Aorta (tissue), 5 donors: ENCODE data around the gene CFAP20DC. TPM values are rescaled to one million over a fixed set of nuclear protein-coding genes. Genes with fewer than 3 reads are reported as not detected.
"Not testable (repeated sequence)": the region's sequence is repeated elsewhere in the genome, so short reads cannot be mapped to it uniquely, and the experiment has no call there.

Source experiments
- ATAC-seq: fragments of 200-7000 bp; cut with Tn5 transposase; one replicate; pipeline ENCODE4 v1.9.1; 2022; ENCODE audit warnings: moderate library complexity; ENCODE audit not compliant: low FRiP score
- DNase-seq, 2 donors: peaks; one replicate each; pipeline ENCODE4 v3.0.0-alpha.2; 2020
- H3K27ac ChIP-seq, 2 donors: one replicate each; pipeline ENCODE4 v1.5.1; 2013; ENCODE audit warnings: low read length in 2 of 2, mild to moderate bottlenecking in 2 of 2, moderate library complexity in 2 of 2, control low read depth in 1 of 2, inconsistent platforms in 1 of 2, low read depth in 1 of 2
- H3K27me3 ChIP-seq, 2 donors: one replicate each; pipeline ENCODE4 v1.6.1; 2013; ENCODE audit warnings: control low read depth in 1 of 2, low read length in 1 of 2, mild to moderate bottlenecking in 1 of 2, moderate library complexity in 1 of 2; ENCODE audit not compliant: insufficient read depth in 2 of 2, control insufficient read depth in 1 of 2
- H3K36me3 ChIP-seq, 2 donors: one replicate each; pipeline ENCODE4 v1.6.1; 2013; ENCODE audit warnings: control low read depth in 1 of 2, low read length in 1 of 2, mild to moderate bottlenecking in 1 of 2; ENCODE audit not compliant: insufficient read depth in 2 of 2, control insufficient read depth in 1 of 2
- H3K4me1 ChIP-seq, 2 donors: one replicate each; pipeline ENCODE4 v1.6.1; 2013; ENCODE audit warnings: low read length in 2 of 2, control low read depth in 1 of 2, mild to moderate bottlenecking in 1 of 2, moderate library complexity in 1 of 2; ENCODE audit not compliant: insufficient read depth in 2 of 2, control insufficient read depth in 1 of 2
- H3K4me3 ChIP-seq, 2 donors: one replicate each; pipeline ENCODE4 v1.5.1; 2013; ENCODE audit warnings: low read length in 2 of 2, control low read depth in 1 of 2, mild to moderate bottlenecking in 1 of 2
- H3K9me3 ChIP-seq: one replicate; pipeline ENCODE4 v1.6.1; 2013; ENCODE audit warnings: mild to moderate bottlenecking, low read length; ENCODE audit not compliant: control insufficient read depth
- WGBS, 2 donors: extraction: QIAGEN DNeasy Blood & Tissue Kit; methylation state at CpG; one replicate each; pipeline ENCODE4 v1.1.7; 2013; 5-methylcytosine and 5-hydroxymethylcytosine counted together
- intact Hi-C, 2 donors: fragments of 100-400 bp; cut with DNase I; formaldehyde crosslinking; loops; one replicate each; pipeline versions ENCODE4 v1.14.2 to v1.15.0; 2022
- polyA plus RNA-seq, 2 donors: library from polyadenylated mRNA; stranded (reverse); fragments of 200-250 nt; gene quantifications; one replicate each; pipeline ENCODE4 v1.2.3, GENCODE V29; 2013
- total RNA-seq, 2 donors: library from RNA; stranded (reverse); fragmentation: NEBNext Ultra II Directional; extraction: Animal tissue kit (Norgen Biotek cat#: 25700); gene quantifications; one replicate each; pipeline ENCODE4 v1.2.1, GENCODE V29; 2021
- donor health status: healthy with polysubstance abuse.
- donor health status: Bipolar disorder and iron deficiency.
- donor health status: DM: no; HTN: no; CAD: no.
- donor health status: DM: no; HTN: no; CAD: no.
- donor health status: DM: yes; HTN: yes; CAD: no.

Gene CFAP20DC
- total and polyA plus RNA-seq, 4 donors = 0.39 to 0.90 TPM; not detected in 2

GRCh38 chr3:58837856-58838255 lies 212.0 kb downstream of the CFAP20DC start:
- no peak overlapping the region for H3K27ac ChIP-seq
- H3K4me3 ChIP-seq = no peak overlapping the region
- H3K36me3 ChIP-seq = no peaks in the 10 kb centered on the region
- no peaks in the 10 kb centered on the region for H3K4me1 ChIP-seq
- H3K27me3 ChIP-seq = no peaks in the 10 kb centered on the region
- no peaks in the 10 kb centered on the region for H3K9me3 ChIP-seq
- DNase-seq (no peak), ATAC-seq (no peak)
- 66 to 77% methylated on average over 4 of the region's 4 CpGs for WGBS, 2 donors
- intact Hi-C loops = no loop called here

- 91% methylated on average over 3 of the region's 3 CpGs for WGBS, 2 donors
- Histone ChIP-seq H3K4me1 (no peaks in the 10 kb centered on the region), H3K36me3 (no peaks in the 10 kb centered on the region), H3K9me3 (no peaks in the 10 kb centered on the region), H3K4me3 (no peak overlapping the region), H3K27ac (no peak overlapping the region), H3K27me3 (no peaks in the 10 kb centered on the region)
- DNase-seq (no peak), ATAC-seq (no peak)
- intact Hi-C loops = no loop called here
These were observed 212.5 kb downstream of the CFAP20DC start for GRCh38 chr3:58837141-58837843.

DNA sequence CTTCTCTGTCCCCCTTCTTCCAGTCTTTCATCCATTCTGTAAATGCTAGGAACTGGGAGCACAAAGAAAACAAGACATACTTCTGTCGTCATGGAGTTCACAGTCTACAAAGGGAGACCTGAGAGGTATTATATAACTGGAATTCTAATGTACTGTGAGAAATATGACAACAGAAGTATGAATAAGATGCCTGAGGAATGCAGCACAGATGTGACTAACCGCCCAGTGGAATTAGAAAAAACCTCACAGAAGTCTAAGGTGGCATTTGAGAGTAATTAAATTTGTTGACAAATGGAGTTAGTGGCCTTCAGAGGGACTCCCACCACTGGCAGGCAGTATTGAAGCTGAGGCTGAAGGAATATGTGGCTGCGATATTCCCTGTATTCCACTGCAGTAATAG lies 214.7 kb downstream of the CFAP20DC start:
- intact Hi-C loops = no loop called here
- no peaks in the 10 kb centered on the region for H3K27me3 ChIP-seq
- H3K27ac ChIP-seq = no peak overlapping the region
- no peaks in the 10 kb centered on the region for H3K4me1 ChIP-seq
- H3K9me3 ChIP-seq = no peaks in the 10 kb centered on the region
- no peak overlapping the region for H3K4me3 ChIP-seq
- 75 to 77% methylated on average over 3 of the region's 3 CpGs for WGBS, 2 donors
- no peak for ATAC-seq
- DNase-seq = no peak
- H3K36me3 ChIP-seq = no peaks in the 10 kb centered on the region

GRCh38 chr3:58833491-58833890 lies 216.3 kb downstream of the CFAP20DC start:
- Histone ChIP-seq H3K27me3 (no peaks in the 10 kb centered on the region), H3K36me3 (no peaks in the 10 kb centered on the region), H3K4me3 (no peak overlapping the region), H3K9me3 (no peaks in the 10 kb centered on the region), H3K4me1 (no peaks in the 10 kb centered on the region), H3K27ac (no peak overlapping the region)
- 14 to 21% methylated on average over 1 of the region's 1 CpG for WGBS, 2 donors
- ATAC-seq (no peak), DNase-seq (no peak)
- intact Hi-C loops = no loop called here

DNA sequence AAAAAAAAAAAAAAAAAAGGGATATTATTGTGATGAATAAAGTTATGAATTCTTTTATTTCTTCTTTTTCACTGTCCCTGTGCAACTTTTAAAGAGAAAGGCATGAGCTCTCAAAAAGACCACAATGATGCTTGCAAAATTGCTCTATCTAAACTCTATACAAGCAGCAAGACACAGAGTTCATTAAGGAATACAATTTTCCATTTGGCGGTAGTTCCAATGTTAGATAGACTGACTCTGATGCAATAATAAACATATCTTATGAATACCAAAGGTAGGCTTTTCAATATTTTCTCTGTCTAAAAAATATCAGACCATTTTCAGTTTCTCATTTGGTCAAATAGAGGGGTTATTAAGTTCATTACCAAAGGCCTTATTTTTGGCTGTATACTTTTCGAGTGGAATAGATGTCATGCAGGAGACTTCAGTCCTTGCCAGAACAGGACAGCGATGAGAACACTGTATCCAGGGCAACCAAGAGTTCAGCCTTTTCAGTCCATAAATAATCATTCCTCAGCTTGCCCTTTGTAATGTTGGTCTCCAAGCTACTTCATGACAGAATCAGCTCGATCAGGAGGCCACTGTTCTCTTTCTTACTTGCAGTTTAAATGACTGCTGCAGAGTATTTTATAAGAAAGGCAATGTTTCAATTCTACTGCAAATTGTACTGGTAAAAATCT lies 220.4 kb downstream of the CFAP20DC start:
- no peak for DNase-seq
- H3K9me3 ChIP-seq = no peaks in the 10 kb centered on the region
- H3K4me3 ChIP-seq = no peak overlapping the region
- H3K36me3 ChIP-seq = no peaks in the 10 kb centered on the region
- H3K27me3 ChIP-seq = no peaks in the 10 kb centered on the region
- H3K27ac ChIP-seq = no peak overlapping the region
- H3K4me1 ChIP-seq = no peaks in the 10 kb centered on the region
- intact Hi-C loops = no loop called here
- 50 to 56% methylated on average over 4 of the region's 4 CpGs for WGBS, 2 donors
- ATAC-seq = no peak

- intact Hi-C loops = no loop called here
- Histone ChIP-seq H3K9me3 (no peaks in the 10 kb centered on the region), H3K27me3 (no peaks in the 10 kb centered on the region), H3K4me1 (no peaks in the 10 kb centered on the region), H3K27ac (no peak overlapping the region), H3K4me3 (no peak overlapping the region), H3K36me3 (no peaks in the 10 kb centered on the region)
- no peak for ATAC-seq
- 91 to 94% methylated on average over 1 of the region's 1 CpG for WGBS, 2 donors
- DNase-seq = no peak
These were observed 225.0 kb downstream of the CFAP20DC start for GRCh38 chr3:58824777-58825176.

DNA sequence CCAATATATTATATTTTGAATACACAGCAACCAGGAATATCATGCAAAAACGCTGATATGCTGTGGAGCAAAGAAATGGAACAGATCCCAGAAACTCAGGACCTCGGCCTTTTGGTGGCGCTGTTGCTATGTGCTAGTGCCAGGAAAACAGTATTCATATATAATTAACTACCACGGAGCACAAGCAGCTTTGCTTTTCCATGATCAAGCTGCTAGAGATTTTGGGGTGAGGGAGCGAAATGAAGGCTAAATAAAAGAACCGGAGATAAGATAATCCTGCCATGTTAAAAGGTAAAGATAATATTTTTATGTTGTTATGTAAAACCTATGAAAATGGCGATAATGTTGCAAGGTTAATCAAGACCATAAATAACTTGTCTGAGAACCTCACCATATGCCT lies 225.5 kb downstream of the CFAP20DC start:
- ATAC-seq = no peak
- WGBS, 2 donors = 9 to 10% methylated on average over 7 of the region's 7 CpGs
- H3K4me3 ChIP-seq = no peak overlapping the region

DNA sequence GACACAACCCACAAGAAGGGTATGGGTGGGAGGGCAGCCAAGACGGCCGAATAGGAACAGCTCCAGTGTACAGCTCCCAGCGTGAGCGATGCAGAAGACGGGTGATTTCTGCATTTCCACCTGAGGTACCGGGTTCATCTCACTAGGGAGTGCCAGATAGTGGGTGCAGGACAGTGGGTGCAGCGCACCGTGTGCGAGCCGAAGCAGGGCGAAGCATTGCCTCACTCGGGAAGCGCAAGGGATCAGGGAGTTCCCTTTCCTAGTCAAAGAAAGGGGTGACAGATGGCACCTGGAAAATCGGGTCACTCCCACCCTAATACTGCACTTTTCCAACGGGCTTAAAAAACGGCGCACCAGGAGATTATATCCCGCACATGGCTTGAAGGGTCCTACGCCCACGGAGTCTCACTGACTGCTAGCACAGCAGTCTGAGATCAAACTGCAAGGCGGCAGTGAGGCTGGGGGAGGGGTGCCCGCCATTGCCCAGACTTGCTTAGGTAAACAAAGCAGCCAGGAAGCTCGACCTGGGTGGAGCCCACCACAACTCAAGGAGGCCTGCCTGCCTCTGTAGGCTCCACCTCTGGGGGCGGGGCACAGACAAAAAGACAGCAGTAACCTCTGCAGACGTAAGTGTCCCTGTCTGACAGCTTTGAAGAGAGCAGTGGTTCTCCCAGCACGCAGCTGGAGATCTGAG lies 243.1 kb downstream of the CFAP20DC start:
- H3K27me3 ChIP-seq, ATAC-seq, H3K4me3 ChIP-seq, DNase-seq, H3K9me3 ChIP-seq, H3K4me1 ChIP-seq, H3K36me3 ChIP-seq, intact Hi-C loops, H3K27ac ChIP-seq: not testable (repeated sequence)
- 90% methylated on average over 24 to 26 of the region's 26 CpGs for WGBS, 2 donors

More for the DNA sequence above, 225.5 kb downstream of the CFAP20DC start:
- Histone ChIP-seq H3K4me1 (no peaks in the 10 kb centered on the region), H3K27me3 (no peaks in the 10 kb centered on the region), H3K36me3 (no peaks in the 10 kb centered on the region), H3K9me3 (no peaks in the 10 kb centered on the region), H3K27ac (no peak overlapping the region)
- intact Hi-C loops = no loop called here
- no peak for DNase-seq
